Neural cell (in vitro differentiated cells): ENCODE measurements around the gene KCNJ5. TPM values are rescaled to one million over a fixed set of nuclear protein-coding genes. Genes with fewer than 3 reads are reported as not detected.

Experiments
- H2AFZ ChIP-seq: fragments of 200-600, 300-800 bp; sonication (generic), shearing (Covaris generic); 2 replicates; pipeline ENCODE4 v1.6.0; 2014; ENCODE audit warnings: low read depth, mild to moderate bottlenecking, antibody characterized with exemption, low read length, moderate library complexity
- H3F3A ChIP-seq: fragments of 200-600 bp; shearing (Covaris generic); 2 replicates; pipeline ENCODE4 v1.6.1; 2016; ENCODE audit warnings: mild to moderate bottlenecking, moderate library complexity, mixed read lengths, antibody characterized with exemption, low read length; ENCODE audit not compliant: insufficient read depth, poor library complexity, severe bottlenecking
- H3K27ac ChIP-seq: fragments of 200-600, 300-800 bp; sonication (generic), shearing (Covaris generic); 2 replicates; pipeline ENCODE4 v1.5.1; 2014; ENCODE audit warnings: mild to moderate bottlenecking, low read length, moderate library complexity
- H3K27me3 ChIP-seq: fragments of 300-800, 200-600 bp; sonication (generic), shearing (Covaris generic); 2 replicates; pipeline ENCODE4 v1.6.0; 2014; ENCODE audit warnings: mild to moderate bottlenecking, low read depth, low read length, moderate library complexity; ENCODE audit not compliant: insufficient read depth
- H3K36me3 ChIP-seq: fragments of 300-800, 200-600 bp; sonication (generic), shearing (Covaris generic); 2 replicates; pipeline ENCODE4 v1.5.1; 2014; ENCODE audit warnings: mild to moderate bottlenecking, antibody characterized with exemption, low read length, moderate library complexity; ENCODE audit not compliant: insufficient read depth
- H3K4me2 ChIP-seq: fragments of 300-800, 200-600 bp; sonication (generic), shearing (Covaris generic); 2 replicates; pipeline ENCODE4 v1.6.0; 2014; ENCODE audit warnings: mild to moderate bottlenecking, low read length
- H3K4me3 ChIP-seq: fragments of 300-800, 200-600 bp; sonication (generic), shearing (Covaris generic); 2 replicates; pipeline ENCODE4 v1.5.1; 2014; ENCODE audit warnings: mild to moderate bottlenecking, low read length, moderate library complexity
- H3K79me2 ChIP-seq: fragments of 200-600 bp; shearing (Covaris generic); replicated peaks from 2 replicates; pipeline ENCODE4 v1.6.0; 2014; ENCODE audit warnings: mild to moderate bottlenecking, low read length, moderate library complexity; ENCODE audit not compliant: insufficient read depth
- H3K9ac ChIP-seq: fragments of 300-800, 200-600 bp; sonication (generic), shearing (Covaris generic); 2 replicates; pipeline ENCODE4 v1.6.1; 2016; ENCODE audit warnings: mild to moderate bottlenecking, low read length, mixed read lengths
- H3K9me2 ChIP-seq: fragments of 200-600 bp; shearing (Covaris generic); 2 replicates; pipeline ENCODE4 v1.6.1; 2016; ENCODE audit warnings: mild to moderate bottlenecking, low read length, mixed read lengths; ENCODE audit not compliant: insufficient read depth
- H3K9me3 ChIP-seq: fragments of 200-600, 300-800 bp; sonication (generic), shearing (Covaris generic); 2 replicates; pipeline ENCODE4 v1.6.1; 2016; ENCODE audit warnings: mild to moderate bottlenecking, mixed run types, low read length, moderate library complexity, mixed read lengths
- H4K20me1 ChIP-seq: fragments of 200-600 bp; shearing (Covaris generic); 2 replicates; pipeline ENCODE4 v1.6.1; 2016; ENCODE audit warnings: mild to moderate bottlenecking, mixed run types; ENCODE audit not compliant: insufficient read depth
- EP300 ChIP-seq: fragments of 450-650 bp; conservative IDR thresholded peaks from 2 replicates; pipeline ENCODE4 v1.6.1; 2014; ENCODE audit warnings: antibody characterized with exemption, mild to moderate bottlenecking, moderate library complexity; ENCODE audit not compliant: poor library complexity, severe bottlenecking
- EZH2 ChIP-seq: fragments of 200-600, 300-800 bp; shearing (Covaris generic), sonication (generic); IDR thresholded peaks from 2 replicates; pipeline ENCODE4 v1.6.1; 2014; ENCODE audit warnings: antibody characterized with exemption, low read length, borderline replicate concordance, mild to moderate bottlenecking; ENCODE audit not compliant: insufficient read depth, poor library complexity, severe bottlenecking
- MXI1 ChIP-seq: fragments of 450-650 bp; conservative IDR thresholded peaks from 2 replicates; pipeline ENCODE4 v1.6.1; 2014; ENCODE audit warnings: antibody characterized with exemption, mild to moderate bottlenecking; ENCODE audit not compliant: poor library complexity, severe bottlenecking
- POLR2AphosphoS5 ChIP-seq: IDR thresholded peaks from 2 replicates; pipeline ENCODE4 v1.6.1; 2012
- RAD21 ChIP-seq: fragments of 450-650 bp; conservative IDR thresholded peaks from 2 replicates; pipeline ENCODE4 v1.6.1; 2014; ENCODE audit warnings: antibody characterized with exemption, mild to moderate bottlenecking, moderate library complexity
- SMC3 ChIP-seq: fragments of 450-650 bp; conservative IDR thresholded peaks from 2 replicates; pipeline ENCODE4 v1.6.1; 2014; ENCODE audit warnings: antibody characterized with exemption, mild to moderate bottlenecking, moderate library complexity; ENCODE audit not compliant: poor library complexity
- TAF1 ChIP-seq: IDR thresholded peaks from 2 replicates; pipeline ENCODE4 v1.6.1; 2012; ENCODE audit warnings: low read depth
- polyA plus RNA-seq: library from polyadenylated mRNA; depleted of rRNA; stranded (reverse); fragments of >200 nt; gene quantifications from 2 replicates; pipeline ENCODE4 v1.2.3, GENCODE V29; 2014
- TF ChIP-seq, protein P1 (sequence below): fragments of 450-650 bp; IDR thresholded peaks from 2 replicates; pipeline ENCODE4 v1.5.1; 2014; ENCODE audit warnings: antibody characterized with exemption, mild to moderate bottlenecking, moderate library complexity; ENCODE audit not compliant: poor library complexity, severe bottlenecking
- TF ChIP-seq, protein P2 (sequence below): IDR thresholded peaks from 2 replicates; pipeline ENCODE4 v1.6.1; 2012; ENCODE audit warnings: borderline replicate concordance

Gene KCNJ5
- polyA plus RNA-seq, 1 donor from 2014 or later, result 1.1 TPM

DNA sequence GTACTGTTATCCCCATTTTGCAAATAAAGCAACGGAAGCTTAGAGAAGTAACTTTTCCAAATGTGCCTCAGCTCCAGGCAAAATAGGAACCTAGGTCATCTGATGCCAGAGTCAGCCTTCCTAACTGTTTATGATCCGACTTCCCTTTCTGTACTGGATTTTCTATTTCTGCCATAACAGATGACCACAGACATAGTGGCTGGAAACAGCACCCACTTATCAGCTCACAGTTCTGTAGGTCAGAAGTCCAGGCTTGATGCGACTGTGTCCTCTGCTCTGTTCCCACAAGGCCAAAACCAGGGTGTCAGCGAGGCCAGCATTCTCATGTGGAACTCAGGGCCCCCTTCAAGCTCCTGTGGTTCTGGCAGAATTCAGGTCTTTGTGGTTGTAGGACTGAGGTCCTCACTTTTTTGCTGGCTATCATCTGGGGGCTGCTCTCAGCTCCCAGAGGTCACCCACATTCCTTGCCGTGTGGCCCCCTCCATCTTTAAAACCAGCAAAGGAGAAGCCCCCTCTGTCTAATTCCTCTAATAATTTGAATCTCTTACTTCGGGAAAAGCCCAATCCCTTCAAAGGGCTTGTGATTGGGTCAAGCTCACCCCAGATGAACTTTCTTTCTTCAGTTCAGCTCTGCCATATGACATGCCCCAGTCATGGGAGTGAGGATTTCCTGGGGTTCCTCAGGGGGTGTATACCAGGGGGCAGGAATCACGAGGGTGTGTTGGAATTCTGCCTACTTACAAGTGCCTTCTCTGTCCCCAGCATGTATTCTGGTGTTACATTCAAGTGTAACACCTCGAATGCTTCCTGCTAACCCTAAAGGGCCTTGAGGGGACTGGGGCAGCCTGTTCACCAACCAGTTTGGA lies 15.3 kb downstream of the KCNJ5 start:
- TF ChIP-seq MXI1, result no peak
- no peak for TF ChIP-seq POLR2AphosphoS5
- no peak for TF ChIP-seq EP300
- TF ChIP-seq EZH2, result no peak
- TF ChIP-seq TAF1, result no peak
- TF ChIP-seq, protein P1, sequence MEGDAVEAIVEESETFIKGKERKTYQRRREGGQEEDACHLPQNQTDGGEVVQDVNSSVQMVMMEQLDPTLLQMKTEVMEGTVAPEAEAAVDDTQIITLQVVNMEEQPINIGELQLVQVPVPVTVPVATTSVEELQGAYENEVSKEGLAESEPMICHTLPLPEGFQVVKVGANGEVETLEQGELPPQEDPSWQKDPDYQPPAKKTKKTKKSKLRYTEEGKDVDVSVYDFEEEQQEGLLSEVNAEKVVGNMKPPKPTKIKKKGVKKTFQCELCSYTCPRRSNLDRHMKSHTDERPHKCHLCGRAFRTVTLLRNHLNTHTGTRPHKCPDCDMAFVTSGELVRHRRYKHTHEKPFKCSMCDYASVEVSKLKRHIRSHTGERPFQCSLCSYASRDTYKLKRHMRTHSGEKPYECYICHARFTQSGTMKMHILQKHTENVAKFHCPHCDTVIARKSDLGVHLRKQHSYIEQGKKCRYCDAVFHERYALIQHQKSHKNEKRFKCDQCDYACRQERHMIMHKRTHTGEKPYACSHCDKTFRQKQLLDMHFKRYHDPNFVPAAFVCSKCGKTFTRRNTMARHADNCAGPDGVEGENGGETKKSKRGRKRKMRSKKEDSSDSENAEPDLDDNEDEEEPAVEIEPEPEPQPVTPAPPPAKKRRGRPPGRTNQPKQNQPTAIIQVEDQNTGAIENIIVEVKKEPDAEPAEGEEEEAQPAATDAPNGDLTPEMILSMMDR, result no peak
- TF ChIP-seq SMC3, result no peak
- TF ChIP-seq, protein P2, sequence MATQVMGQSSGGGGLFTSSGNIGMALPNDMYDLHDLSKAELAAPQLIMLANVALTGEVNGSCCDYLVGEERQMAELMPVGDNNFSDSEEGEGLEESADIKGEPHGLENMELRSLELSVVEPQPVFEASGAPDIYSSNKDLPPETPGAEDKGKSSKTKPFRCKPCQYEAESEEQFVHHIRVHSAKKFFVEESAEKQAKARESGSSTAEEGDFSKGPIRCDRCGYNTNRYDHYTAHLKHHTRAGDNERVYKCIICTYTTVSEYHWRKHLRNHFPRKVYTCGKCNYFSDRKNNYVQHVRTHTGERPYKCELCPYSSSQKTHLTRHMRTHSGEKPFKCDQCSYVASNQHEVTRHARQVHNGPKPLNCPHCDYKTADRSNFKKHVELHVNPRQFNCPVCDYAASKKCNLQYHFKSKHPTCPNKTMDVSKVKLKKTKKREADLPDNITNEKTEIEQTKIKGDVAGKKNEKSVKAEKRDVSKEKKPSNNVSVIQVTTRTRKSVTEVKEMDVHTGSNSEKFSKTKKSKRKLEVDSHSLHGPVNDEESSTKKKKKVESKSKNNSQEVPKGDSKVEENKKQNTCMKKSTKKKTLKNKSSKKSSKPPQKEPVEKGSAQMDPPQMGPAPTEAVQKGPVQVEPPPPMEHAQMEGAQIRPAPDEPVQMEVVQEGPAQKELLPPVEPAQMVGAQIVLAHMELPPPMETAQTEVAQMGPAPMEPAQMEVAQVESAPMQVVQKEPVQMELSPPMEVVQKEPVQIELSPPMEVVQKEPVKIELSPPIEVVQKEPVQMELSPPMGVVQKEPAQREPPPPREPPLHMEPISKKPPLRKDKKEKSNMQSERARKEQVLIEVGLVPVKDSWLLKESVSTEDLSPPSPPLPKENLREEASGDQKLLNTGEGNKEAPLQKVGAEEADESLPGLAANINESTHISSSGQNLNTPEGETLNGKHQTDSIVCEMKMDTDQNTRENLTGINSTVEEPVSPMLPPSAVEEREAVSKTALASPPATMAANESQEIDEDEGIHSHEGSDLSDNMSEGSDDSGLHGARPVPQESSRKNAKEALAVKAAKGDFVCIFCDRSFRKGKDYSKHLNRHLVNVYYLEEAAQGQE, result no peak
- TF ChIP-seq RAD21, result no peak
- no peak overlapping the region for H3K4me3 ChIP-seq
- no peaks in the 10 kb centered on the region for H3K9me2 ChIP-seq
- no peaks in the 10 kb centered on the region for H3K79me2 ChIP-seq
- H3K27me3 ChIP-seq, result peaks cover 60% of the 10 kb centered on the region
- H3K27ac ChIP-seq, result no peak overlapping the region
- H3K4me2 ChIP-seq, result no peak overlapping the region
- H3K9me3 ChIP-seq, result no peaks in the 10 kb centered on the region
- H2AFZ ChIP-seq, result no peak overlapping the region
- H4K20me1 ChIP-seq, result no peaks in the 10 kb centered on the region
- H3K9ac ChIP-seq, result no peak overlapping the region
- H3F3A ChIP-seq, result no peaks in the 10 kb centered on the region
- H3K36me3 ChIP-seq, result no peaks in the 10 kb centered on the region

DNA sequence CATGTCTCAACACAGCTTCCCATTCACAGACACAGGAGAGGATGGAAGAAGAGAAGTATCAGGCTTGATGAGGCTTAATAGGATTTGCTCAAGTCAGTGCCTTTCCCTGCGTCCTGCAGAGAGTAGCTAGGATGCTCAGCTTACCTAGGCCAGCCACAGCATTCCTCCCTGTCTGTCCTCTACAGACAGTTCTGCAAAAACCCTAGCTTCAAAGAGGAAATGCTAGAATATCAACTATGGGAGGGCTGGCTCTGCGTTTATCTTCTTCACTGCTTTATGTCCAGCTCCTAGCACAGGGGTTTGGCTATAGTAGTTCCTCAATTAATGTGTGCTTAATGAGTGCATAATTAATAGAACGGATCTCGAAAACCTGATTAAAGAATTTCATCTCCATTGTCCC lies 16.4 kb downstream of the KCNJ5 start:
- H3K36me3 ChIP-seq, result no peaks in the 10 kb centered on the region
- TF ChIP-seq, protein P2, result no peak
- TF ChIP-seq MXI1, result no peak
- TF ChIP-seq EZH2, result no peak
- TF ChIP-seq EP300, result no peak
- TF ChIP-seq POLR2AphosphoS5, result no peak
- no peak for TF ChIP-seq SMC3
- TF ChIP-seq RAD21, result no peak
- no peak for TF ChIP-seq TAF1
- TF ChIP-seq, protein P1, result no peak
- no peaks in the 10 kb centered on the region for H4K20me1 ChIP-seq

More for the DNA sequence above, 16.4 kb downstream of the KCNJ5 start:
- Histone ChIP-seq H3F3A (no peaks in the 10 kb centered on the region), H3K27me3 (peaks cover 49% of the 10 kb centered on the region), H3K4me2 (no peak overlapping the region), H3K4me3 (no peak overlapping the region), H3K27ac (no peak overlapping the region), H3K79me2 (no peaks in the 10 kb centered on the region), H2AFZ (no peak overlapping the region), H3K9ac (no peak overlapping the region), H3K9me3 (no peaks in the 10 kb centered on the region), H3K9me2 (no peaks in the 10 kb centered on the region)
